KMS-11 (cell line): ENCODE results near the gene TMEM179.

Experiments used
- H2AFZ ChIP-seq: fragments of 200-600 bp; sonication (generic); 2 replicates; pipeline ENCODE4 v1.6.1; 2016; ENCODE audit warnings: antibody characterized with exemption, mixed run types, low read depth
- H3K27ac ChIP-seq: fragments of 200-600 bp; sonication (generic); 2 replicates; pipeline ENCODE4 v1.6.1; 2016; ENCODE audit warnings: mild to moderate bottlenecking, mixed run types
- H3K27me3 ChIP-seq: fragments of 200-600 bp; sonication (generic); 2 replicates; pipeline ENCODE4 v1.6.1; 2017; ENCODE audit warnings: mild to moderate bottlenecking, low read depth, mixed run types, moderate library complexity; ENCODE audit not compliant: insufficient read depth
- H3K36me3 ChIP-seq: fragments of 200-600 bp; sonication (generic); 2 replicates; pipeline ENCODE4 v1.6.1; 2017; ENCODE audit warnings: mild to moderate bottlenecking, mixed run types; ENCODE audit not compliant: insufficient read depth
- H3K4me1 ChIP-seq: fragments of 200-600 bp; sonication (generic); 2 replicates; pipeline ENCODE4 v1.6.1; 2016; ENCODE audit warnings: mild to moderate bottlenecking, low read depth, mixed run types; ENCODE audit not compliant: poor library complexity, severe bottlenecking
- H3K4me2 ChIP-seq: fragments of 200-600 bp; sonication (generic); 2 replicates; pipeline ENCODE4 v1.7.0; 2016; ENCODE audit warnings: mild to moderate bottlenecking, mixed run types
- H3K4me3 ChIP-seq: fragments of 200-600 bp; sonication (generic); IDR thresholded peaks from 2 replicates; pipeline ENCODE4 v1.6.1; 2017; ENCODE audit warnings: low read depth, low read length, mixed read lengths; ENCODE audit not compliant: insufficient read depth
- H3K79me2 ChIP-seq: fragments of 200-600 bp; sonication (generic); 2 replicates; pipeline ENCODE4 v1.6.1; 2016; ENCODE audit warnings: low read depth, mixed run types; ENCODE audit not compliant: insufficient read depth
- H3K9ac ChIP-seq: fragments of 200-600 bp; sonication (generic); 2 replicates; pipeline ENCODE4 v1.6.1; 2016; ENCODE audit warnings: mild to moderate bottlenecking, mixed run types
- H4K20me1 ChIP-seq: fragments of 200-600 bp; sonication (generic); 2 replicates; pipeline ENCODE4 v1.6.1; 2016; ENCODE audit warnings: mild to moderate bottlenecking, mixed run types; ENCODE audit not compliant: insufficient read depth
- CTCF ChIP-seq: fragments of 200-600 bp; sonication (generic); conservative IDR thresholded peaks from 2 replicates; pipeline ENCODE4 v1.6.1; 2017; ENCODE audit warnings: low read depth, mild to moderate bottlenecking, antibody characterized with exemption, low read length, moderate library complexity, mixed read lengths

The TMEM179 gene

DNA sequence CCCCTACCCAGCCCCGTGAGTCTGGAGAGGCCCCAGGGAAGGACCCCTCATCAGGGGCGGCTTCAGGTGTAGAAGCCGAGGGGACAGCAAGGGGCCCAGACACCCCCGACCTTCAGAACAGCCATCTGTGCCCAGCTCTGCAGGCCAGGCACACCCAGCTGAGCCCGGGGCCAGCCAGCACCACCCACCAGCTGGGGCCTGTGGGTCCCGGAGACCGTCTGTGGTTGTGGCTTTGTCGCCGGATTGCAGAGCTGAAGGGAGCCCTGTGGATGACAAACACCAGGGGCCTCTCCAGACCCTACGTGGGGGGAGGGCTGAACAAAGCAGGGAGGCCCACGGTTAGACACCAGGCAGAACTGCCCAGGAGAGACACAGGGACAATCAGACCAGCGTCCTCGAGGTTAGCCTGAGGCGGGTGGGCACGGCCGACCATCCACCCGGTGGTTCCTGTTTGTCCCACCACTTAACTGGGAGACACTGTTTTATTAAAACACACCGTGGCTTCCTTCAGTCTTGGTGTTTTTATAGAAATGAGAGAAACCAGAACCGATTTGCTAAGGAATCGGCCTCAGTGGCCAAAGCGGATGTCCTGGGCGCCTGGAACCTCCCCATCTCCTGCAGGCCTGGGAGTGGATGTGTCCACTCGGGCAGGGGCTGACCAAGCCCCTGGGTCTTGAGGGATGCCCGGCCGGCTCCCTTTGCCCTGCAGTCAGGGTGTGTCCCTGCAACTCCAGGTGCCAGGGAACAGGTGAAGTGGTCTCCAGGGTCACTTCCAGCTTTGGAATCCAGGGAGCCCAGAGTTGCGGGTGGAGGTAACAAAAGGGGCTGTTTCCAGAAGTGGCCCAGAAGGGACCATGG lies 15.0 kb downstream of the TMEM179 start:
- H3K27ac ChIP-seq, result no peak overlapping the region
- H3K36me3 ChIP-seq, result no peaks in the 10 kb centered on the region
- H3K4me2 ChIP-seq, result no peak overlapping the region
- TF ChIP-seq CTCF, result no peak
- H3K4me1 ChIP-seq, result no peaks in the 10 kb centered on the region
- no peaks in the 10 kb centered on the region for H4K20me1 ChIP-seq
- H3K9ac ChIP-seq, result no peak overlapping the region
- H3K4me3 ChIP-seq, result no peak overlapping the region
- H3K27me3 ChIP-seq, result peaks cover 41% of the 10 kb centered on the region
- H2AFZ ChIP-seq, result no peak overlapping the region
- H3K79me2 ChIP-seq, result no peaks in the 10 kb centered on the region

DNA sequence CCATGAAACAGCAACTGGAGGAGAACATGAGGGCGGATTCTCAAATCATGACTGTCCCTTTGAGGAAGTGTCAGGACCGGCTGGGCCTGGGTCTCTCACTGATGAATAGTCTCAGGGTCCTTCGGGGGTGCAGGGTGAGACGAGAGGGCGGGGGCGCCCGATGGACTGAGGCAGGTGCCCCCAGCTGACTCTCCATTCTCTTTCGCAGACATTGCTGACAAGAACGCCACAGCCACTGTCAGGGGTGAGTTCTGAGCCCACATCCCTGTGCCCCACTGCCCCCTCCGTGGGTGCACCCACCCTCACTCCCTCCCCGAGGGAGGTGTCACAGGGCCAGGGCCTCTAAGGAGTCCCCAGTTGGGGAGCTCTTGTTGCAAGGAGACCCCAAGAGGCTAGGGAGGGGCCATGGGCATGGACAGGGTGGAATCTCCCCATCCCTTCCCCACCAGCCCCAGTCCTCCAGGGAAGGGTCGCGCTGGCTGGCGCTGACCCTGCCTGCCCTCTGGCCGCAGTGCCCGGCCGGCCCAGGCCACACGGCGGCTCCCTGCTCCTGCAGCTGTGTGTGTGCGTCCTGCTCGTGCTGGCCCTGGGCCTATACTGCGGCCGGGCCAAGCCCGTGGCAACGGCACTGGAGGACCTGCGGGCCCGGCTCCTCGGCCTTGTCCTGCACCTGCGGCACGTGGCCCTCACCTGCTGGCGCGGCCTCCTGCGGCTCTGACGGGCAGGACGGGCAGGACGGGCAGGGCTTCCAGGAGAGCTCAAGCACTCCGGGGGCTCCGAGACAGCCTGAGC lies 16.3 kb downstream of the TMEM179 start:
- Histone ChIP-seq H3K4me1 (no peaks in the 10 kb centered on the region), H3K27ac (no peak overlapping the region), H3K4me2 (no peak overlapping the region), H2AFZ (no peak overlapping the region), H4K20me1 (no peaks in the 10 kb centered on the region), H3K4me3 (no peak overlapping the region), H3K79me2 (no peaks in the 10 kb centered on the region), H3K9ac (no peak overlapping the region), H3K27me3 (peaks cover 39% of the 10 kb centered on the region), H3K36me3 (no peaks in the 10 kb centered on the region)
- TF ChIP-seq CTCF, result no peak

DNA sequence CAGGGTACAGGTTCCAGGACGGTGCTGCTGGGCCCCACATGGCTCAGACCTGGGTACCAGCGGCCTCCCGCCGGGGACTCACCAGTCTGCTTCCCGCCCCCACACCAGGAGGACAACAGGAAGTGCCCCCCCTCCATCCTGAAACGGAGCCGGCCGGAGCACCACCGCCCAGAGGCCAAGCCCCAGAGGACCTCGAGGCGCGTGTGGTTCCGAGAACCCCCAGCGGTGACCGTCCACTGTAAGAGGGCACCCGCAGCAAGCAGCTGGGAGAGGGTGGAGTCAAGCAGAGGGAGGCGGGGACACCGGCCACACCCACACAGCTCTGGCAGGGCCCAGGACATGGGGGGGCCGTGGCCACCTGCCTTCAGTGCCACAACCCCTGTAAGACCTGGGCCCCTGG lies 16.9 kb downstream of the TMEM179 start:
- H3K79me2 ChIP-seq, result no peaks in the 10 kb centered on the region
- H3K36me3 ChIP-seq, result no peaks in the 10 kb centered on the region
- H3K4me3 ChIP-seq, result no peak overlapping the region
- H3K4me2 ChIP-seq, result no peak overlapping the region
- H3K4me1 ChIP-seq, result no peaks in the 10 kb centered on the region
- H3K27ac ChIP-seq, result no peak overlapping the region
- TF ChIP-seq CTCF, result no peak
- no peak overlapping the region for H3K9ac ChIP-seq
- no peaks in the 10 kb centered on the region for H4K20me1 ChIP-seq
- no peak overlapping the region for H2AFZ ChIP-seq
- H3K27me3 ChIP-seq, result peaks cover 42% of the 10 kb centered on the region

DNA sequence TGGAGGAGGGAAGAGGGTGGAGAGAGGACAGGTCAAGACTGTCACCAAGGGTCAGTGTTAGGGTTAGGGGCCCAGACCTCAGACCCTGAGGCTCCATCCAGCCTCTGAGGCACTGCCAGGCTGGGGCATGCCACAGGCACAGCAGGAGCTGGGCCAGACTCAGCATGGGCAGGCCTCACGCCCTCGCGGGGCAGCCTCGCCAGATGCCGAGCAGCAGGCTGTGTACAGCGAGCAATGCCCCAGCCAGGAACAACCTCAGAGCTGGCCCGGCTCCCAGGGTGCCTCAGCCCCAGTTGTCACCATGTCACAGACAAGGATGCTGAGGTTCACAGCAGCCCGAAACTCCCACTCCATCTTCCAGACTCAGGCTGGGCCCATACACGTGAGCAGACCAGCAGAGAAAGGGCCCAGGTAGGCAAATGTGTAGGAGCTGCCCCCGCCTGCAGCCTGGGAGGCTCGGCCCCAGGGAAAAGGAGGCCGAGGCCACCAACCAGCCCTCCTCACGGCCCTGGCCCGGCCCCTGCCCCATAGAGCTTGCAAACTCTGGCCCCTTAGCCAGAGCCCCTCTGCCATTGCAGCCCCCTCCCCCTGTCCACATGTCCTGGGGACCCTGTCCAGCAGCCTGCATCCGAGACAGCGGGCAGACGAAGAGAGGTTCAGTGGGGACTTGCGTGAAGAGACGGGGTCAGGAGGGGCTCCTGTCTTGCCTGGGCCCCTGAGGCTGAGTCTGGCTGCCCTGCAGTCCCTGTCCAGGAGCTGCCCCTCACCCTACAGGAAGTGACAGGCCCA lies 17.5 kb downstream of the TMEM179 start:
- H3K9ac ChIP-seq, result no peak overlapping the region
- no peaks in the 10 kb centered on the region for H3K79me2 ChIP-seq
- no peak overlapping the region for H3K4me2 ChIP-seq
- H3K4me1 ChIP-seq, result no peaks in the 10 kb centered on the region
- H3K36me3 ChIP-seq, result no peaks in the 10 kb centered on the region
- H2AFZ ChIP-seq, result no peak overlapping the region
- TF ChIP-seq CTCF, result no peak
- H3K4me3 ChIP-seq, result no peak overlapping the region
- H4K20me1 ChIP-seq, result no peaks in the 10 kb centered on the region
- H3K27ac ChIP-seq, result no peak overlapping the region
- peaks cover 39% of the 10 kb centered on the region for H3K27me3 ChIP-seq
